Lower leg skin (tissue), 4 donors: Measurements from ENCODE around the gene TCEA2. TPM values are rescaled to one million over a fixed set of nuclear protein-coding genes. Genes with fewer than 3 reads are reported as not detected.
A peak's percentile ranks its signal among the peaks of the same experiment; 100 is the strongest.
"Not testable (repeated sequence)": the region's sequence is repeated elsewhere in the genome, so short reads cannot be mapped to it uniquely, and the experiment has no call there.

Experiments used
- DNase-seq, 2 donors: peaks; one replicate each; pipeline ENCODE4 v3.0.0-alpha.2; 2019; ENCODE audit warnings: low spot score in 2 of 2
- H3K4me3 ChIP-seq: fragments of 200-600 bp; sonication (generic); 2 replicates; pipeline ENCODE4 v1.5.1; 2017; ENCODE audit warnings: mild to moderate bottlenecking, low read depth; ENCODE audit not compliant: poor library complexity, severe bottlenecking
- POLR2A ChIP-seq, 2 donors: fragments of 450-650 bp; IDR thresholded peaks; one replicate each; pipeline ENCODE4 v1.6.1; 2016 to 2017; ENCODE audit warnings: antibody characterized with exemption in 2 of 2, mild to moderate bottlenecking in 1 of 2, moderate library complexity in 1 of 2
- WGBS, 2 donors: methylation state at CpG; one replicate each; pipeline ENCODE4 v1.1.5; 2018; 5-methylcytosine and 5-hydroxymethylcytosine counted together
- intact Hi-C: fragments of 100-400 bp; cut with DNase I; formaldehyde crosslinking; loops from one replicate; pipeline ENCODE4 v1.15.0; 2023; ENCODE audit warnings: low total_unique reads
- microRNA-seq, 2 donors: library from miRNA; unstranded; fragments of <30 nt; microRNA quantifications; one replicate each; pipeline ENCODE4, GENCODE V29; 2016; ENCODE audit warnings: borderline replicate concordance in 2 of 2, borderline number of aligned reads in 1 of 2
- total RNA-seq, 4 donors: library from RNA; depleted of rRNA; stranded (reverse); fragments of >200 nt; gene quantifications; one replicate each; pipeline ENCODE4 v1.1.0, GENCODE V29; 2016
- TF ChIP-seq, protein P1 (sequence below), 3 donors: fragments of 450-650 bp; IDR thresholded peaks; one replicate each; pipeline ENCODE4 v1.5.1; 2016; ENCODE audit warnings: antibody characterized with exemption in 3 of 3, mild to moderate bottlenecking in 3 of 3, moderate library complexity in 2 of 3

The TCEA2 gene
- total RNA-seq, 4 donors from 2014 or later = 16.5 to 52.3 (median 22.8) TPM

- 81 to 84% methylated on average over 13 to 16 of the region's 17 CpGs for WGBS, 2 donors
- intact Hi-C loops = no loop called here
- no peak overlapping the region for H3K4me3 ChIP-seq
- TF ChIP-seq POLR2A (IDR thresholded peaks at IDR 0.05) = no peak
- TF ChIP-seq, protein P1, sequence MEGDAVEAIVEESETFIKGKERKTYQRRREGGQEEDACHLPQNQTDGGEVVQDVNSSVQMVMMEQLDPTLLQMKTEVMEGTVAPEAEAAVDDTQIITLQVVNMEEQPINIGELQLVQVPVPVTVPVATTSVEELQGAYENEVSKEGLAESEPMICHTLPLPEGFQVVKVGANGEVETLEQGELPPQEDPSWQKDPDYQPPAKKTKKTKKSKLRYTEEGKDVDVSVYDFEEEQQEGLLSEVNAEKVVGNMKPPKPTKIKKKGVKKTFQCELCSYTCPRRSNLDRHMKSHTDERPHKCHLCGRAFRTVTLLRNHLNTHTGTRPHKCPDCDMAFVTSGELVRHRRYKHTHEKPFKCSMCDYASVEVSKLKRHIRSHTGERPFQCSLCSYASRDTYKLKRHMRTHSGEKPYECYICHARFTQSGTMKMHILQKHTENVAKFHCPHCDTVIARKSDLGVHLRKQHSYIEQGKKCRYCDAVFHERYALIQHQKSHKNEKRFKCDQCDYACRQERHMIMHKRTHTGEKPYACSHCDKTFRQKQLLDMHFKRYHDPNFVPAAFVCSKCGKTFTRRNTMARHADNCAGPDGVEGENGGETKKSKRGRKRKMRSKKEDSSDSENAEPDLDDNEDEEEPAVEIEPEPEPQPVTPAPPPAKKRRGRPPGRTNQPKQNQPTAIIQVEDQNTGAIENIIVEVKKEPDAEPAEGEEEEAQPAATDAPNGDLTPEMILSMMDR (IDR thresholded peaks at IDR 0.05) = no peak
- peak in 1 of 2 donors; percentile 65 for DNase-seq
Measured at GRCh38 chr20:64116541-64117431, 53.8 kb downstream of the TCEA2 start.

DNA sequence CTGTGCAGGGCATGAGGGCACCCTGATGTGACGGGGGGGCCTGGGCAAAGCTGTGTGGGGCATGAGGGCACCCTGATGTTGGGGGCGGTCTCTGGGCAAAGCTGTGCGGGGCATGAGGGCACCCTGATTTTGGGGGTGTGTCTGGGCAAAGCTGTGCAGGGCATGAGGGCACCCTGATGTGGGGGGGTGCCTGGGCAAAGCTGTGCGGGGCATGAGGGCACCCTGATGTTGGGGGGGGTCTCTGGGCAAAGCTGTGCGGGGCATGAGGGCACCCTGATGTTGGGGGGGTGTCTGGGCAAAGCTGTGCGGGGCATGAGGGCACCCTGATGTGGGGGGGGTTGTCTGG, 54.4 kb downstream of the TCEA2 start:
- DNase-seq = peak in 1 of 2 donors; percentile 5

DNA sequence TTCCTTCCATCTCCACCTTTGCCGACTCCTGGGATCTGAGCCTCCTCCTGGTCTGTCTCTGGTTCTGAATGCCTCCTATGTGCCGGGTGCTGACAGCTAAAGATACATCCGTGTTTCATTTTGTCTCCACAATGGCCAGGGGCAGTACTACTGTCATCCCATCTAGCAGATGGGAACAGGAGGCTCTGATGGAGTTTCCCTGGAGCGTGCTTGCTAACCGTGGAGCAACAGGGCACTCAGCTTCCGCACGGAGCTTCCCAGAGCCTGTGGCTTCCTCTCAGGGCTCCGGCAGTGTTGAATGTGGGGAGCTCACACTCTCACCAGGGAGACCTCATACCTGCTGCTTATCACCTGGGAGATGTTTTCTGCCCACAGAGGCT, 56.3 kb downstream of the TCEA2 start:
- no peak for TF ChIP-seq POLR2A (IDR thresholded peaks at IDR 0.05)
- TF ChIP-seq, protein P1 (IDR thresholded peaks at IDR 0.05) = no peak
- 71 to 73% methylated on average over 8 of the region's 8 CpGs for WGBS, 2 donors
- H3K4me3 ChIP-seq = no peak overlapping the region

More for the DNA sequence above, 54.4 kb downstream of the TCEA2 start:
- 87% methylated on average over 3 of the region's 6 CpGs; no CpG with 5 or more reads in 1 of the 2 donors for WGBS, 2 donors
- H3K4me3 ChIP-seq, intact Hi-C loops: not testable (repeated sequence)

DNA sequence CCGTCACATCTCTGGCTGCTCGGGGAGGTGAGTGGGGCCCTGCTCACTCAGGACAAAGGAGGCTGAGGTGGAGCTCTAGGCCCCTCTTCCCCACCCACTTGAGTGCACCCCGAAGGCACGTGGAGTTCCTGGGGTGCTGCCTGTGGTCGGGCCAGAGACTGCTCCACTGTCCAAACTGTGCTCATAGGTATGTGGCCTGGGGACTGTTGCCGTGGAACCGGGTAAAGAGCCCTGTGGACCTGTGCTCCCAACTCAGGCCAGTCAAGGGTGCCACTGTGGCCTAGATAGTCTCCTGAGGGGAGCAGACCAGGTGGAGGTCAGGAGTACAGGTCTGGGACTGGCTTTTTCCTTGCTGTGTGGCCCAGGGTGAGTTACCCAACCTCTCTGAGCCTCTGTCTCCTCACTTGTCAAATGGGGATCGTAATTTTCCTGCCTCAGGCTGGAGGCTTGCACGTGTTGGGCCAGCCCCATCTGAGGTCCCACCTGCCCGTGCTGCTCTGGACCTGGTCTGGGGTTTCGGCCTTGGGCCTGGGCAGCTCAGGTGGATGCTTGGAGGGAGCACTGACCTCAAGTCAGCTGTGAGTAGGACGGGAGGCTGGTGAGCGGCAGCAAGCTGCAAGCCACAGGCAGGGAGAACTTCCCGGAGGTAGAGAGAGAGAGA, 56.8 kb downstream of the TCEA2 start:
- intact Hi-C loops = no loop called here
- 51 to 56% methylated on average over 9 to 11 of the region's 14 CpGs for WGBS, 2 donors

More for the DNA sequence above, 56.3 kb downstream of the TCEA2 start:
- DNase-seq = peak in 1 of 2 donors; percentile 78
- intact Hi-C loops = no loop called here

DNA sequence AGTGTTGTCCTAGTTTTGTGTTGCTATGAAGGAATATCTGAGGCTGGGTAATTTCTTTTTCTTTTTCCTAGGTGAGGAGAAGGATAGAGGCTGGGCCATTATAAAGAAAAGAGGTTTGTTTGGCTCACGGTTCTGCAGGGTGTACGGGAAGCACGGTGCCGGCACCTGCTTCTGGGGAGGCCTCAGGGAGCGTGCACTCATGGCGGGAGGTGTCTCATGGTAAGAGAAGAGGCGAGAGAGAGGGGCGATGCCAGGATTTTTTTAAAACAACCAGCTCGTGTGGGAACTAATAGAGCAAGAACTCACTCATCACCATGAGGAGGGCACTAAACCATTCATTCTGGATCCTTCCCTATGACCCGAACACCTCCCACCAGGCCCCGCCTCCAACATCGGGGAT, 58.6 kb downstream of the TCEA2 start:
- WGBS, 2 donors = 70 to 73% methylated on average over 12 of the region's 12 CpGs
- no peak for TF ChIP-seq POLR2A (IDR thresholded peaks at IDR 0.05)
- TF ChIP-seq, protein P1 (IDR thresholded peaks at IDR 0.05) = no peak
- peak in 1 of 2 donors; percentile 54 for DNase-seq
- intact Hi-C loops = no loop called here
- H3K4me3 ChIP-seq = no peak overlapping the region

More for the DNA sequence above, 56.8 kb downstream of the TCEA2 start:
- TF ChIP-seq, protein P1 (IDR thresholded peaks at IDR 0.05) = no peak
- DNase-seq = peak in 1 of 2 donors; percentile 82
- no peak overlapping the region for H3K4me3 ChIP-seq

Small RNA genes within 50 kb of the gene (microRNA-seq; reads per million reads assigned to microRNA genes)
- 0 to 3.4 reads per million in 2 donors for gene MIR6813

Other genes starting within 250 kb of the TCEA2 start
- gene ZBTB46, start 231.9 kb upstream of the TCEA2 start, total RNA-seq = 1 to 10 TPM; 1.2 to 6.7 (median 5.7) TPM
- not detected for gene ABHD16B, start 201.7 kb upstream of the TCEA2 start, total RNA-seq
- 100 to 1,000 TPM in 2 of 4 donors, 10 to 100 TPM in 2; 85.9 to 101 (median 94.7) TPM for gene TPD52L2, start 197.9 kb upstream of the TCEA2 start, total RNA-seq
- gene DNAJC5, start 168.1 kb upstream of the TCEA2 start, total RNA-seq = 10 to 100 TPM; 40.6 to 59.7 (median 49.7) TPM
- 10 to 100 TPM; 28.1 to 44.3 (median 33.6) TPM for gene UCKL1, start 106.8 kb upstream of the TCEA2 start, total RNA-seq
- 10 to 100 TPM; 15.3 to 19.8 (median 16.7) TPM for gene ZNF512B, start 93.3 kb upstream of the TCEA2 start, total RNA-seq
- 10 to 100 TPM in 3 of 4 donors, 1 to 10 TPM in 1; 8.1 to 11.3 (median 10.6) TPM for gene SAMD10, start 83.6 kb upstream of the TCEA2 start, total RNA-seq
- gene PRPF6, start 82.1 kb upstream of the TCEA2 start, total RNA-seq = 10 to 100 TPM; 66.8 to 88.3 (median 79.1) TPM
- 1 to 10 TPM in 1 of 4 donors, under 1 TPM in 3; 0.39 to 1.8 (median 0.66) TPM for gene C20orf204, start 27.0 kb upstream of the TCEA2 start, total RNA-seq
- gene SOX18, start 13.6 kb upstream of the TCEA2 start, total RNA-seq = 1 to 10 TPM; 1.1 to 7.3 (median 4.3) TPM
- gene RGS19, start 16.3 kb downstream of the TCEA2 start, total RNA-seq = 10 to 100 TPM; 10.4 to 26.4 (median 16.6) TPM
- gene OPRL1, start 16.9 kb downstream of the TCEA2 start, total RNA-seq = under 1 TPM; 0.15 to 0.88 (median 0.28) TPM
- under 1 TPM in 1 of 4 donors, not detected in 3; 0.91 TPM for gene LKAAEAR1, start 21.2 kb downstream of the TCEA2 start, total RNA-seq
- gene NPBWR2, start 44.4 kb downstream of the TCEA2 start, total RNA-seq = not detected
- gene MYT1, start 101.3 kb downstream of the TCEA2 start, total RNA-seq = under 1 TPM in 1 of 4 donors, not detected in 3; 0.26 TPM
- 100 to 1,000 TPM in 3 of 4 donors, 10 to 100 TPM in 1; 87.5 to 164 (median 132) TPM for gene PCMTD2, start 192.6 kb downstream of the TCEA2 start, total RNA-seq